ENCODE data around the gene ADD2.

DNA sequence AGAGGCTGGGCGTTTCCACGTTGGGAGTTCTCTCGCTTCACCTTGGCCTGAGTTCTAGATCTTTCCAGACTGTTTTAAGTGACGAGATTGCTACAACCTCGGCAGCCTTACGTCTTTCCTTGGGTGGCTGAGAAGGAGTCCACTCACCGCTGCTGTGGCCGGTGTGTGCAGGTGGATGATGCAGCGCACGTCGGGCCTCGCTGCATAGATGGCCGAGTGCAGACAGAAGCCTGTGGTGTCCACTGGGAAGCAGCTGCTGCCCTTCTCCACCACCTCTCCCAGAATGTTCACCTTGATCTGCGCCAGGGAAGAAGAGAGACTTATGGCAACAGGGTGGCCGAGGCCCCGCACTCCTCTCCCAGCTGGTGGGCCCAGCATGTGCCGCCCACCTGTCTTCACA, 75.7 kb downstream of the ADD2 start:
- TF ChIP-seq, protein P1, sequence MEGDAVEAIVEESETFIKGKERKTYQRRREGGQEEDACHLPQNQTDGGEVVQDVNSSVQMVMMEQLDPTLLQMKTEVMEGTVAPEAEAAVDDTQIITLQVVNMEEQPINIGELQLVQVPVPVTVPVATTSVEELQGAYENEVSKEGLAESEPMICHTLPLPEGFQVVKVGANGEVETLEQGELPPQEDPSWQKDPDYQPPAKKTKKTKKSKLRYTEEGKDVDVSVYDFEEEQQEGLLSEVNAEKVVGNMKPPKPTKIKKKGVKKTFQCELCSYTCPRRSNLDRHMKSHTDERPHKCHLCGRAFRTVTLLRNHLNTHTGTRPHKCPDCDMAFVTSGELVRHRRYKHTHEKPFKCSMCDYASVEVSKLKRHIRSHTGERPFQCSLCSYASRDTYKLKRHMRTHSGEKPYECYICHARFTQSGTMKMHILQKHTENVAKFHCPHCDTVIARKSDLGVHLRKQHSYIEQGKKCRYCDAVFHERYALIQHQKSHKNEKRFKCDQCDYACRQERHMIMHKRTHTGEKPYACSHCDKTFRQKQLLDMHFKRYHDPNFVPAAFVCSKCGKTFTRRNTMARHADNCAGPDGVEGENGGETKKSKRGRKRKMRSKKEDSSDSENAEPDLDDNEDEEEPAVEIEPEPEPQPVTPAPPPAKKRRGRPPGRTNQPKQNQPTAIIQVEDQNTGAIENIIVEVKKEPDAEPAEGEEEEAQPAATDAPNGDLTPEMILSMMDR (IDR thresholded peaks at IDR 0.05) = no peak
- no peak for TF ChIP-seq EZH2 (IDR thresholded peaks at IDR 0.05; ENCODE audit: borderline replicate concordance, insufficient read depth, low read depth, low read length, poor library complexity, severe bottlenecking)

All from B cell (primary cell).